ENCODE data around the gene RPA1. TPM values are rescaled to one million over a fixed set of nuclear protein-coding genes. Genes with fewer than 3 reads are reported as not detected.

The RPA1 gene
- total and polyA plus RNA-seq, 12 donors = 12.9 to 109 (median 23.3) TPM

GRCh38 chr17:1930337-1930645 is 100.5 kb downstream of the RPA1 start:
- 55 to 66% (median 61%) methylated on average over 8 of the region's 8 CpGs for WGBS, 4 donors

GRCh38 chr17:1931844-1932579 is 102.2 kb downstream of the RPA1 start:
- intact Hi-C loops (cut with DNase I) = no loop called here
- 64 to 84% (median 71%) methylated on average over 22 to 27 of the region's 27 CpGs for WGBS, 4 donors
- no peaks in the 10 kb centered on the region for H3K36me3 ChIP-seq (replicated peaks in 1 of 2)
- no peaks in the 10 kb centered on the region for H3K27me3 ChIP-seq
- H3K9me3 ChIP-seq (replicated peaks in 1 of 3) = no peaks in the 10 kb centered on the region
- no peaks in the 10 kb centered on the region for H3K4me1 ChIP-seq (replicated peaks in 1 of 2)
- no peak for TF ChIP-seq POLR2A (IDR thresholded peaks at IDR 0.05)
- TF ChIP-seq CTCF (IDR thresholded peaks at IDR 0.05) = no peak
- H3K4me3 ChIP-seq = no peak overlapping the region
- no peak overlapping the region for H3K27ac ChIP-seq
- no peak for DNase-seq

More at GRCh38 chr17:1930337-1930645, 100.5 kb downstream of the RPA1 start:
- no peak for DNase-seq
- H3K4me3 ChIP-seq = no peak overlapping the region
- TF ChIP-seq CTCF (IDR thresholded peaks at IDR 0.05) = no peak
- no peaks in the 10 kb centered on the region for H3K27me3 ChIP-seq
- no peaks in the 10 kb centered on the region for H3K9me3 ChIP-seq (replicated peaks in 1 of 3)
- intact Hi-C loops (cut with DNase I) = no loop called here
- no peak overlapping the region for H3K27ac ChIP-seq
- no peaks in the 10 kb centered on the region for H3K36me3 ChIP-seq (replicated peaks in 1 of 2)
- H3K4me1 ChIP-seq (replicated peaks in 1 of 2) = no peaks in the 10 kb centered on the region

- no peaks in the 10 kb centered on the region for H3K9me3 ChIP-seq (replicated peaks in 1 of 3)
- WGBS, 4 donors = 88 to 93% (median 90%) methylated on average over 6 to 27 of the region's 27 CpGs
- H3K4me3 ChIP-seq = no peak overlapping the region
- H3K36me3 ChIP-seq (replicated peaks in 1 of 2) = no peaks in the 10 kb centered on the region
- no peaks in the 10 kb centered on the region for H3K4me1 ChIP-seq (replicated peaks in 1 of 2)
- DNase-seq = no peak
- TF ChIP-seq POLR2A (IDR thresholded peaks at IDR 0.05) = no peak
- TF ChIP-seq CTCF (IDR thresholded peaks at IDR 0.05) = no peak
- H3K27ac ChIP-seq = no peak overlapping the region
- no peaks in the 10 kb centered on the region for H3K27me3 ChIP-seq
- intact Hi-C loops (cut with DNase I) = no loop called here
These were observed 104.3 kb downstream of the RPA1 start for GRCh38 chr17:1933875-1934715.

- DNase-seq = no peak
- 83 to 88% (median 87%) methylated on average over 16 to 17 of the region's 17 CpGs for WGBS, 4 donors
- intact Hi-C loops (cut with DNase I) = no loop called here
- no peak for TF ChIP-seq CTCF (IDR thresholded peaks at IDR 0.05)
- no peak for TF ChIP-seq POLR2A (IDR thresholded peaks at IDR 0.05)
- no peaks in the 10 kb centered on the region for H3K36me3 ChIP-seq (replicated peaks in 1 of 2)
- H3K9me3 ChIP-seq (replicated peaks in 1 of 3) = no peaks in the 10 kb centered on the region
- no peak overlapping the region for H3K4me3 ChIP-seq
- no peaks in the 10 kb centered on the region for H3K27me3 ChIP-seq
- peaks cover 0 to under 1% of the 10 kb centered on the region in 2 donors for H3K4me1 ChIP-seq (replicated peaks in 1 of 2)
- H3K27ac ChIP-seq = no peak overlapping the region
These were observed 105.1 kb downstream of the RPA1 start for GRCh38 chr17:1934901-1935300.
